OCI-LY7 (cell line): Measurements from ENCODE around the gene PHLDB1. TPM values are rescaled to one million over a fixed set of nuclear protein-coding genes. Genes with fewer than 3 reads are reported as not detected.

Experiments used
- BruUV-seq: library from RNA; stranded (reverse); fragments of 400-500 nt; replicated peaks from 2 replicates; lab custom pipeline; 2021; lab: Mats Ljungman, UMichigan
- CTCF ChIA-PET: fragments of 300-600 bp; sonication (Branson Sonifier 250); formaldehyde crosslinking; loops from one replicate; lab custom pipeline; 2022; ENCODE audit warnings: antibody characterized with exemption; ENCODE audit not compliant: unreplicated experiment; lab: Charles Lee
- POLR2A ChIA-PET: fragments of 300-600 bp; sonication (Branson Sonifier 250); formaldehyde crosslinking; loops from one replicate; lab custom pipeline; 2022; ENCODE audit warnings: antibody characterized with exemption; lab: Charles Lee
- DNase-seq: peaks from one replicate; pipeline ENCODE4 v3.0.0-alpha.2; 2015; ENCODE audit warnings: low spot score
- H2AFZ ChIP-seq: fragments of 200-600 bp; sonication (generic), shearing (Covaris generic); 2 replicates; pipeline ENCODE4 v1.6.1; 2014; ENCODE audit warnings: mild to moderate bottlenecking, antibody characterized with exemption, low read length, moderate library complexity
- H3K27ac ChIP-seq: fragments of 200-600 bp; sonication (generic); 2 replicates; pipeline ENCODE4 v1.5.1; 2014; ENCODE audit warnings: mixed run types, low read depth, mild to moderate bottlenecking, moderate library complexity, low read length, inconsistent platforms; ENCODE audit not compliant: poor library complexity, severe bottlenecking
- H3K36me3 ChIP-seq: fragments of 200-600 bp; sonication (generic); 2 replicates; pipeline ENCODE4 v1.6.1; 2014; ENCODE audit warnings: mild to moderate bottlenecking, antibody characterized with exemption, low read length, moderate library complexity, mixed read lengths; ENCODE audit not compliant: insufficient read depth
- H3K4me1 ChIP-seq: fragments of 200-600 bp; sonication (generic); 2 replicates; pipeline ENCODE4 v1.5.1; 2014; ENCODE audit warnings: mild to moderate bottlenecking, low read length; ENCODE audit not compliant: insufficient read depth, poor library complexity, severe bottlenecking
- H3K4me2 ChIP-seq: fragments of 200-600 bp; sonication (generic); 2 replicates; pipeline ENCODE4 v1.6.1; 2014; ENCODE audit warnings: mild to moderate bottlenecking, low read length
- H3K4me3 ChIP-seq: fragments of 200-600 bp; sonication (generic); 2 replicates; pipeline ENCODE4 v1.5.1; 2014; ENCODE audit warnings: mild to moderate bottlenecking, low read depth, low read length; ENCODE audit not compliant: poor library complexity, severe bottlenecking
- H3K79me2 ChIP-seq: fragments of 200-600 bp; sonication (generic); 2 replicates; pipeline ENCODE4 v1.6.1; 2016; ENCODE audit warnings: low read depth, mild to moderate bottlenecking, low read length, moderate library complexity, mixed read lengths; ENCODE audit not compliant: insufficient read depth
- H3K9me2 ChIP-seq: fragments of 200-600 bp; sonication (generic); 2 replicates; pipeline ENCODE4 v1.6.1; 2016; ENCODE audit warnings: mild to moderate bottlenecking, low read length, mixed read lengths; ENCODE audit not compliant: insufficient read depth
- H3K9me3 ChIP-seq: fragments of 200-600 bp; sonication (generic); 2 replicates; pipeline ENCODE4 v1.6.1; 2014; ENCODE audit warnings: mild to moderate bottlenecking, mixed run types, low read length, mixed read lengths
- H4K20me1 ChIP-seq: fragments of 200-600 bp; sonication (generic); 2 replicates; pipeline ENCODE4 v1.6.1; 2014; ENCODE audit warnings: mild to moderate bottlenecking, antibody characterized with exemption, low read length, moderate library complexity, mixed read lengths; ENCODE audit not compliant: insufficient read depth
- CTCF ChIP-seq: fragments of 200-600 bp; sonication (generic); conservative IDR thresholded peaks from 2 replicates; pipeline ENCODE4 v1.5.1; 2014; ENCODE audit warnings: mild to moderate bottlenecking, antibody characterized with exemption, low read length, moderate library complexity, mixed read lengths
- EZH2phosphoT487 ChIP-seq: fragments of 200-600 bp; sonication (generic); IDR thresholded peaks from 2 replicates; pipeline ENCODE4 v1.6.1; 2018; ENCODE audit warnings: low read depth, borderline replicate concordance, mild to moderate bottlenecking, mixed run types, antibody characterized with exemption, low read length, moderate library complexity, mixed read lengths
- intact Hi-C: fragments of 100-400 bp; cut with micrococcal nuclease; formaldehyde crosslinking; loops from one replicate; pipeline ENCODE4 v1.10.0; 2022; ENCODE audit not compliant: unreplicated experiment
- total RNA-seq, 2 experiments: library from RNA; depleted of rRNA in 1 of 2; stranded (reverse); fragments of >200 nt in 1 of 2; shearing (Covaris generic) in 1 of 2; gene quantifications; 2 replicates each; pipeline ENCODE4 v1.2.3, GENCODE V29; 2014 to 2022

Gene PHLDB1
- total RNA-seq, 2 experiments from 2014 or later: 0.19 TPM; not detected in 1

- no peak overlapping the region for H3K4me2 ChIP-seq
- BruUV-seq: no TSS peak
- H3K9me3 ChIP-seq: no peaks in the 10 kb centered on the region
- H3K36me3 ChIP-seq: no peaks in the 10 kb centered on the region
- ChIA-PET POLR2A (interaction anchor here (0.6 kb wide), 2 partner anchors 69 to 317 kb away, joined by 4 read pairs; no protein-coding TSS in a partner anchor), CTCF (no interaction called here)
- H3K9me2 ChIP-seq: no peaks in the 10 kb centered on the region
- no peak overlapping the region for H3K27ac ChIP-seq
- no peak for TF ChIP-seq CTCF
- no peak for TF ChIP-seq EZH2phosphoT487
- intact Hi-C loops: no loop called here
- no peak overlapping the region for H3K4me3 ChIP-seq
- no peaks in the 10 kb centered on the region for H3K79me2 ChIP-seq
- H4K20me1 ChIP-seq: no peaks in the 10 kb centered on the region
- H2AFZ ChIP-seq: no peak overlapping the region
- no peak for DNase-seq
- peaks cover 6% of the 10 kb centered on the region for H3K4me1 ChIP-seq
Measured at GRCh38 chr11:118699506-118700220, 92.2 kb downstream of the PHLDB1 start.

DNA sequence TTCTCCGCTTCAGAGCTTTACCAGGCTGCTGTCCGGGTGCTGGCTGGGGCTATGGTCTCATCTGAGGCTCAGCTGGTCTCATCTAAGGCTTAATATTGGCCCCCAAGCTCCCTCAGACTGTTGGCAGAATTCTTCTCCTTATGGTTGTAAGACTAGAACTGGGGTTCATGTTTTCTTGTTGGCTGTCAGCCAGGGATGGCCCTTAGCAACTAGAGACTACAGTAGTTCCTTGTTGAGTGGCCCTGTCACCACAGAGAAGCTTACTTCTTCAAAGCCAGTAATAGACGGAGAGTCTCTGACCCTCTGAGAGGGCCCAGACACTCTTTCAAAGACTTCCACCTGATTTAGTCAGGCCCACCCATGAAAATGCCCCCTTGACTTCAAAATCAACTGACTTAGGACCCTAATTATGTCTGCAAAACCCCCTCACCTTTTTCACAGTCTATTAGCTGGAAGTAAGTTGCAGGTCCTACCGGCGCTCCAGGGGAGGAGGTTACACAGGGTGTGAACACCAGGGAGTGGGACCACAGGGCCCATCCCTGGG is 96.2 kb downstream of the PHLDB1 start:
- DNase-seq: no peak
- ChIA-PET CTCF (no interaction called here), POLR2A (interaction anchor here (0.7 kb wide), 1 partner anchor 89 kb away, joined by 3 read pairs; no protein-coding TSS in a partner anchor)
- Histone ChIP-seq H3K4me2 (no peak overlapping the region), H3K9me3 (no peaks in the 10 kb centered on the region), H2AFZ (no peak overlapping the region), H3K4me3 (no peak overlapping the region), H3K79me2 (no peaks in the 10 kb centered on the region), H3K27ac (no peak overlapping the region), H3K9me2 (no peaks in the 10 kb centered on the region), H3K4me1 (peaks cover 14% of the 10 kb centered on the region), H4K20me1 (no peaks in the 10 kb centered on the region), H3K36me3 (no peaks in the 10 kb centered on the region)
- no peak for TF ChIP-seq CTCF
- TF ChIP-seq EZH2phosphoT487: no peak
- no TSS peak for BruUV-seq
- intact Hi-C loops: no loop called here

- intact Hi-C loops: no loop called here
- POLR2A ChIA-PET: interaction anchor here (0.5 to 2.2 kb wide), 8 partner anchors 8 to 237 kb away, joined by 3 to 14 read pairs (median 4); no protein-coding TSS in a partner anchor
- BruUV-seq: no TSS peak
- no peak overlapping the region for H3K4me3 ChIP-seq
- no peak overlapping the region for H3K27ac ChIP-seq
- DNase-seq: peak; percentile 32
- no peaks in the 10 kb centered on the region for H4K20me1 ChIP-seq
- H3K9me3 ChIP-seq: no peaks in the 10 kb centered on the region
- no peaks in the 10 kb centered on the region for H3K79me2 ChIP-seq
- peaks cover 14% of the 10 kb centered on the region for H3K4me1 ChIP-seq
- H3K4me2 ChIP-seq: peak overlapping the region; percentile 17; the same call in 1 of the 2 replicates
- CTCF ChIA-PET: no interaction called here
- H3K9me2 ChIP-seq: no peaks in the 10 kb centered on the region
- peak overlapping the region; percentile 71 for H2AFZ ChIP-seq
- TF ChIP-seq CTCF (no peak), EZH2phosphoT487 (no peak)
- H3K36me3 ChIP-seq: no peaks in the 10 kb centered on the region
Measured at GRCh38 chr11:118705111-118705741, 97.8 kb downstream of the PHLDB1 start.
